A549 (cell line): Measurements from ENCODE around the gene IDH3G.

Source experiments
- CHD2 ChIP-seq: fragments of 150-350 bp; IDR thresholded peaks from 2 replicates; pipeline ENCODE4 v1.6.1; 2014; ENCODE audit warnings: low read length; ENCODE audit not compliant: partially characterized antibody
- CTCF ChIP-seq: fragments of >200 bp; sonication (Bioruptor Twin); formaldehyde crosslinking; IDR thresholded peaks from 3 replicates; pipeline ENCODE4 v1.5.1; 2016
- EHMT2 ChIP-seq: fragments of 200-600 bp; sonication (generic); IDR thresholded peaks from 2 replicates; pipeline ENCODE4 v1.6.1; 2016; ENCODE audit warnings: antibody characterized with exemption, low read depth, mild to moderate bottlenecking, moderate library complexity
- EP300 ChIP-seq, 2 experiments: fragments of >200 bp; sonication (Bioruptor Twin); formaldehyde crosslinking; IDR thresholded peaks; 2 replicates in 1 of 2; 3 replicates in 1 of 2; pipeline ENCODE4 v1.6.1; 2016 to 2017
- HMGXB4 ChIP-seq: fragments of 250-450 bp; sonication (Bioruptor Pico); IDR thresholded peaks from 2 replicates; pipeline ENCODE4 v1.5.0; 2021; ENCODE audit warnings: mild to moderate bottlenecking, moderate library complexity, borderline replicate concordance
- HOXA7 ChIP-seq: fragments of 250-450 bp; sonication (Bioruptor Pico); IDR thresholded peaks from 2 replicates; pipeline ENCODE4 v1.5.0; 2020; ENCODE audit warnings: mild to moderate bottlenecking, moderate library complexity
- HOXB5 ChIP-seq: fragments of 250-450 bp; sonication (Bioruptor Pico); IDR thresholded peaks from 2 replicates; pipeline ENCODE4 v1.5.0; 2020; ENCODE audit warnings: mild to moderate bottlenecking, moderate library complexity
- MAFK ChIP-seq: fragments of 450-650 bp; IDR thresholded peaks from 2 replicates; pipeline ENCODE4 v1.6.1; 2014; ENCODE audit not compliant: partially characterized antibody
- MAZ ChIP-seq: fragments of 150-350 bp; IDR thresholded peaks from 2 replicates; pipeline ENCODE4 v1.6.1; 2014; ENCODE audit warnings: antibody characterized with exemption, low read depth, low read length, borderline replicate concordance
- POLR2A ChIP-seq: IDR thresholded peaks from 2 replicates; pipeline ENCODE4 v1.6.1; 2012; ENCODE audit warnings: mild to moderate bottlenecking, low read length
- RCOR1 ChIP-seq: fragments of 150-350 bp; IDR thresholded peaks from 2 replicates; pipeline ENCODE4 v1.6.1; 2014; ENCODE audit warnings: antibody characterized with exemption, low read length, low read depth
- SREBF2 ChIP-seq: fragments of 450-650 bp; IDR thresholded peaks from 2 replicates; pipeline ENCODE4 v1.6.1; 2014; ENCODE audit warnings: mild to moderate bottlenecking, moderate library complexity
- TP53 ChIP-seq: fragments of 250-450 bp; sonication (Bioruptor Pico); IDR thresholded peaks from 2 replicates; pipeline ENCODE4 v1.5.0; 2021; ENCODE audit warnings: mild to moderate bottlenecking, moderate library complexity

- TF ChIP-seq TP53 = no peak
- no peak for TF ChIP-seq CTCF
- no peak for TF ChIP-seq EP300 (IDR thresholded peaks at IDR 0.05)
- TF ChIP-seq POLR2A = no peak
- TF ChIP-seq MAFK = no peak
- no peak for TF ChIP-seq EHMT2
- no peak for TF ChIP-seq HMGXB4
- TF ChIP-seq HOXB5 (CRISPR knock-in tag) = no peak
- TF ChIP-seq MAZ = no peak
- TF ChIP-seq HOXA7 = no peak
- no peak for TF ChIP-seq RCOR1
- TF ChIP-seq CHD2 = no peak
- TF ChIP-seq SREBF2 = no peak
Observed at GRCh38 chrX:153816831-153817690, 22.9 kb upstream of the IDH3G start.
